UCSD-AML1 (cell line): ENCODE results near the gene OGDHL.
"Not testable (repeated sequence)": the region's sequence is repeated elsewhere in the genome, so short reads cannot be mapped to it uniquely, and the experiment has no call there.

Source experiments
- DNase-seq: peaks from one replicate; lab custom pipeline; 2025; ENCODE audit not compliant: unreplicated experiment; lab: John Stamatoyannopoulos, UW

The OGDHL gene

GRCh38 chr10:49740346-49741107 lies 21.6 kb downstream of the OGDHL start:
- no peak for DNase-seq

GRCh38 chr10:49739426-49739825 lies 22.7 kb downstream of the OGDHL start:
- DNase-seq, result no peak

GRCh38 chr10:49738616-49739360 lies 23.3 kb downstream of the OGDHL start:
- DNase-seq, result no peak

- no peak for DNase-seq
Measured at GRCh38 chr10:49737474-49738201, 24.5 kb downstream of the OGDHL start.

- no peak for DNase-seq
Measured at GRCh38 chr10:49736564-49737113, 25.5 kb downstream of the OGDHL start.

GRCh38 chr10:49735848-49736563 lies 26.1 kb downstream of the OGDHL start:
- no peak for DNase-seq

- DNase-seq, result no peak
Measured at GRCh38 chr10:49735161-49735560, 27.0 kb downstream of the OGDHL start.

- DNase-seq, result no peak
Measured at GRCh38 chr10:49734676-49735075, 27.4 kb downstream of the OGDHL start.

- DNase-seq, result no peak
Measured at GRCh38 chr10:49733866-49734265, 28.3 kb downstream of the OGDHL start.

- DNase-seq, result no peak
Measured at GRCh38 chr10:49726593-49726992, 35.5 kb downstream of the OGDHL start.

GRCh38 chr10:49715157-49715556 lies 47.0 kb downstream of the OGDHL start:
- DNase-seq, result not testable (repeated sequence)

GRCh38 chr10:49713266-49713665 lies 48.9 kb downstream of the OGDHL start:
- DNase-seq, result no peak

GRCh38 chr10:49711481-49711880 lies 50.6 kb downstream of the OGDHL start:
- DNase-seq, result no peak

- no peak for DNase-seq
Measured at GRCh38 chr10:49710966-49711365, 51.2 kb downstream of the OGDHL start.

- DNase-seq, result no peak
Measured at GRCh38 chr10:49709934-49710333, 52.2 kb downstream of the OGDHL start.

- DNase-seq, result no peak
Measured at GRCh38 chr10:49707585-49707984, 54.5 kb downstream of the OGDHL start.

GRCh38 chr10:49700997-49701396 lies 61.1 kb downstream of the OGDHL start:
- DNase-seq, result no peak

GRCh38 chr10:49700211-49700610 lies 61.9 kb downstream of the OGDHL start:
- DNase-seq, result no peak

- no peak for DNase-seq
Measured at GRCh38 chr10:49698679-49699078, 63.4 kb downstream of the OGDHL start.

GRCh38 chr10:49696311-49696710 lies 65.8 kb downstream of the OGDHL start:
- DNase-seq, result no peak

GRCh38 chr10:49694466-49694865 lies 67.7 kb downstream of the OGDHL start:
- DNase-seq, result no peak
